DMS 273 treated with DMSO at 0.1 percent for 48 hours (cell line): ENCODE results near the gene LAMP5.

ENCODE experiments used
- DNase-seq: peaks from one replicate; lab custom pipeline; 2025; lab: John Stamatoyannopoulos, UW

The LAMP5 gene

DNA sequence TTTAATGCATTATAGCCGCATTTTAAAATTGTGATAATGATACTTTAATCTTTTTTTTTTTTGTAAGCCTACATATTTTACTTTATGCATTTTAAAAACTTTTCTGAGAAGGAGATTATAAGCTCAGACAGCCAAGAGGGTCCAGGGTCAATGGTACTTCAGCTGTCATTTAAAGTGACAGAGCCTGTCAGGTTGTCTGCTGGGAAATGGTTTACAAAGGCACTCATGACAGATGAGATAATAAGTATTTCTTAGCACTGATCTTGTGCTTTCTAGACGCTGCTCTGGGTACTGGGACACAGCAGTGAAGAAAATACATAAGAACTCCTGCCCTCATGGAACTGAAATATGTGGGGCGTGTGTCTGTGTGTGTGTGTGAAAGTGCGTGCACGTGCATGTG lies 19.6 kb downstream of the LAMP5 start:
- no peak for DNase-seq

DNA sequence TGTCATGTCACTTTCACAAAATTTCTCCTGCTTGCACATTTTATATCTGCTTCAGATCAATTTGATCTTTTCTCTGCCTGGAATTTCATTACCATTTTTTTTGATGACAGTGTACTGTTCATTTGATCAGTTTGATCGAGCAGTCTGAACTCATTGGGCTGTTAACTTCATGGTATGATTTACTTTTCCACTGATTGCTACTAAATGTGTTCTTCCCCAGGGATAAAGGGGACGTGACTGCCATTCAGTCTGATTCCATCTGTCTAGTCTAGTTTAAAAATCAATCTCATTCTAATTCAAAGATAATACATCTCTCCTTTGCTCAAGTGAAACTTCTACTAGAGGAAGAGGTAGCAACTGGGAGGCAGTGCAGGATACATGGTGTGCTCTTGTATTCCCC lies 21.1 kb downstream of the LAMP5 start:
- DNase-seq = no peak

DNA sequence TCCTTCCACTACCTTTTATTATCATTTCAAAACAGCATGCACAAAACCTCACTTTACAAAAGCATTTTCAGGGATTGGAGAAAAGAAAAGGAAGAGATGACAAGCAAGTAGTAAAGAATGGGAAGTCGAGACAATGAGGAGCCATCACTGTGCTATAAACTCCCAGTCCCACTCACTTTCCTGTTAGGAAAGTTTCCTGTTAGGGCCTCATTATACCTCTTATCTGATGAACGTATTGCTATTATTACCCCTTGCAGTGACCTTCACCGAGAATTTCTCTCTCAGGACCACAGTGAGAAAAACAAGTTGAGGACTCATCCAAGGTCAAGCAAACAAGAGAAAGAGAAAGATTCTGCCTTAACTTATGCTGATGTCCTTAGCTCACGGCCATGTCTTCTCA lies 28.8 kb downstream of the LAMP5 start:
- no peak for DNase-seq

DNA sequence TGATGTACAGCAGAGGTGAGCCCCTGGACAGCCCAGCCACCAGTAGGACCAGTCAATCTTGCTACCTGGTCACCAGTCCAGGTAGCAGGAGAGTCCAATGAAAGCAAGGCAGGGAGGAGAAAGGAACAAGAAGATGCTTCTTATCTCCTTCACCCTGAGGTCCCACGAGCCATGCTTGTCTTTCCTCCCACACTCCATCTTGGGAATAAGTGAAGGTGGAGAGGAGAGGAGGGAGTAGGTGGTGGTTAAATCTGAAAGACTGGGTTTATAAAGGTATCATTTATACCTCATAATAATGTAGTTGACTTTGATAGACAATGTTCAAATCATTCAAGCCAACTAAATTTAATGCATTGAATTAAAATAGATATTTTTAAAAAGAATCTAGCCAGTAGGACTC lies 35.9 kb downstream of the LAMP5 start:
- DNase-seq = no peak

DNA sequence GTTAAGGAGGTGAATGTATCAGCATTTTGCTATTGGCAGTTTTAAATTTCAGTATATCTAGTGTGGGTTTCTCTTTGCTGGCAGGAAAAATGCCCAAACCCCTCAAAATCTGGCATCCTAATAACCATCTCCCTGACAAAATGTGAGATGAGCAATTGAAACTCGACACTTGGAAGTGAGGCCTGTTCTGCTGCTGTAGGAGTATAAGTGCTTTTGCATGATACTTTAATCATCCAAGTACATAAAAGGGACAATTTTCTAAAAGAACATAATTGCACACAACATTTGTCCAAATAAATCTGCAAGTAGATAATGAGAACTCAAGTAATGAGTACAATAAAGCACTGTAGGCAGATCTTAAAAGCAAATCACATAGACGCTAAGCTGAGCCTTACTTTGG lies 36.5 kb downstream of the LAMP5 start:
- DNase-seq = no peak

DNA sequence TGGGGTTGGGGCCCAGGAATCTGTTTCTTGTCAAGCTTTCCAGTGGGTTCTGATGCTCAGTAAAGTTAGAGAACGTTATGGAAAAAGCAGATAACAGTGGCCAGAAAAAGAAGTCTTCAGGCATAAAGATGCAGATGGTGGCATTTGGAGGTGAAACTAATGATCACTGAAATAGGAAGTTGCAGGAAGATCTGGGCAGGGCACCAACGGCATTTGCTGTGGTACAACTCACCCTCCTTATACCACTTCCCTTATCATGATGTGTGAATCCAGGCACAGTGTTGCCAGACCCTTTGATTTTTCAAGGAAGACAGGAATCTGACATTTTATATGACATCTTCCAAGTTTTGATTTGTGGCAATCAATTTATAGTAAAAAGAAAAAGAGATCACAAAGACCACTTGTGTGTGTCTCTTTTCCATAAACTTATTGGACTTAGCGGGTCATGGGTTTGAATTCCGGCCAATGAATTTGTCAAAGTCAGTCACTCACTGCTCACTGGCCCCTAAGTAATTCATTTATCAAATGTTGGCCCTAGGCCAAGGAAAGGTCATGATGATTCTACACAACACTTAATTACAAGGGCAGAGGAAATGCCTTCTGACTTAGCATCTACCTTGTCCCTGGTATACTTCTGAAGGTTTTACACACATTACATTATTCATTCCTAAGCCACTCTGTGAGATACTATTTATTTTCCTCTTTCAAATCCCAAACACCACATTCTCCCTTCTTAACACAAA lies 37.6 kb downstream of the LAMP5 start:
- DNase-seq = no peak

DNA sequence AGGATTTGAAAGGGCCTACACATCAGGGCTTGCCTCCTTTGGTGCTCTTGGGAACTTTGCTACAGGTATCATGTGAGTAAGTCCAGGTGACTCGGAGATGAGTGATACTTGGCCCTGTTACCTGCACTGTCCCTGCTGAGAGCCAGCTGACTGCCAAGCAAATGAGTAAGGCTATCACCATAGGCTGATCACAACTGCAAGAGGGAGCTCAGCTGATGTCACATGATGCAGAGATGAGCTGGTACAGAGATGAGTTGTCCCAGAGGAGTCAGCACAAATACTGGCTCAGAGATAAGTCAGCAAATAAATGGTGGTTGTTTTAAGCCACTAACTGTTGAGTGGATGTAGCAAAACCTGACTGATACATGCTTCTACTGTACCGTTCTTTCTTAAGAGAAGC lies 41.4 kb downstream of the LAMP5 start:
- no peak for DNase-seq

DNA sequence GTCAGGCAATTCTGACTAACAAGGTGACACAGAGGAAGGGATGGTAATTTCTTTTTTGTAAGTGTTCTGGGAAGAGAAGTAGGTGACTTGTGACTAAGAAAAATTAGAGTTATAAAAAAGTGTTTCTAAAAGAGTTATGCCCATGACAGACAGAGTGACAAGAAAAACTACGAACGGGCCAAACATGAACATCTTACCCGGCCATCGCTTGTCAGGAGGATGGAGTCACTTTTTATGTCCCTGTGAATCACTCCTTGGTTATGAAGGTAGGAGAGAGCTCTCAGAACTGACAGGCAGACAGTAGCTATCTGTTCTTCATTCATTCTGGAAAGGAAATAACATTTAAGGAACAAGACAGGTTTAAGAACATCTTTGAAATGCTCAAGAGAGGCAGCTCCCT lies 43.0 kb downstream of the LAMP5 start:
- no peak for DNase-seq

DNA sequence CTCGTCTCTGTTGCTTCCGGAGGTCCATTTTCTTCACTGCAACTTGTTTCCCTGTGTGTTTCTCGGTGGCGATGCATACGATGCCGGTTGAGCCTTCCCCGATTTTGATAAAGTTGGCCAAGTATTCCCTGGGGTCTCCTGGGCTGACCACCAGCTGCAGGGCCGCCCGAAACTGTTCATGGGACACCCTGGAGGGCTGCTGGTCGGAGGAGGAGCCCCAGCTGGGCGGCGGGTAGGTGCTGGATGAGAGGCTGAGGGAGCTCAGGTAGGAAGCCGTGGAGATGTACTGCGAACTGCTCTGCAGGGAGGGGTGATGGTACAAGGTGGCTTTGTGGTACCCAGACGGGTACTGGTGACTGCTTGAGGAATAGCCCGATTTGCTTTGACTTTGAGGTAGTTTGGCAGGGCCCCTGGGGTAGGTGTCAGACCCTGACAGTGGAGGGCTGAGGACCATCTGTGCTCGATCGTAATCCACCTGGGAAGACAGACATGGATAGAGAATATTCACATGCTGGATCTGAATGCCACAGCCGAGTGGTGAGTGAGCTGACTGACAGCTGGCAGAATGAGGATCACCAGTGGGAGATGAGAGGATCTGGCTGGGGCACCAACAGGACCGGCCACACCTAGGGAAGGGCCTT lies 51.6 kb downstream of the LAMP5 start:
- no peak for DNase-seq

DNA sequence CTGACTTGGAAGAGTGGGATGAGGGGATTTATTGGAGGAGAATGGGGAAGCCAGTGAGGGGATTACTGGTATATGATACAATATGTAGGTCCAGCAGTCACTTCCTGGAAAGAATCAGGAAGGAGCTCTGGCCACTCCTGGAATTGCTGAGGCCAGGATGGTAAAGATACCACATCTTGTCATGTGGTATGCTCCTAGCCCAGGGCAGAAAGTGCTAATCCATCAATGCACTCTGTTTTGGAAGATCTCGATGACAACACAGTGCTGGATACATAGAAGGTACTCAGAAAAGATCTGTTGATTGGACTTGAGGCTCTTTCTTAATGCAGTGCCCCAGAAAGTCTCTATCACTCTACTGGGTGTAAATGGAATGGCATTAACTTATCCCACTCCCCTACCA lies 52.6 kb downstream of the LAMP5 start:
- DNase-seq = no peak

DNA sequence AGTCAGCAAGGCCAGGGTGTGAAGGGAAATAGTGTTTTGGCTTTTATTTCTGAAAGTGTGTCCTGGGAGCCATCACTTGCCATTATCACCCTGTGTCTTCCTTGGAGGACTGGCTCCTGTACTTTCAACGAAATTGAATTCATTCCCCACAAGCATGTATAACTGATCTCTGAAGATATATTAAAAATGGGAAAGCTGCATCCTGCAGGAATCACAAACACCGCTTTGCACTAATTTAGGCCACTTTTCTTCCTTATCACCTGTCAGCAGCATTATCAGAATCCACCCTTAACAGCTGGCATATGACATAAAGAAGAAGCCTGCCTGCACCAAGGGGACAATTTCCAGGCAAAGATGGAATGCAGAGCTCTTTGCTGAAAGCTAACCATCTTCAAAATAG lies 56.2 kb downstream of the LAMP5 start:
- DNase-seq = no peak

DNA sequence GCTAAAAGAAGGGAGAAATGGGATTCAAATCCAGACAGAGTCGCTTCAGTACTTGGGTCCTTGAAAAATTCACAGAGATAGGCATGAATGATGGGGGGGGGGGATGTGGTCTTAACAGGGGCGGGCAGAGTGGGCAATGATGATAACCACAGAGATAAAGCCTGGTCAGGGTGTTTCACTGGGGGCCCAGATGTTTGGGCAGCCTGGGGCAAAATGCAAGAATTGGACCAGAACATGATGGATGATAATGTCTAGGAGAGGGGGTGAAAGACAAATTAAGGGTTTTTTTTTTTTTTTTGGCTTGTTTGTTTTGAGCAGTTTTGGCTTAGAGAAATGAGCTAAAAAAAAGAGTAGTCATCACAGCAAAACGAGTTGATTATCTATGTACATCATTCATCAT lies 57.4 kb downstream of the LAMP5 start:
- DNase-seq = no peak

DNA sequence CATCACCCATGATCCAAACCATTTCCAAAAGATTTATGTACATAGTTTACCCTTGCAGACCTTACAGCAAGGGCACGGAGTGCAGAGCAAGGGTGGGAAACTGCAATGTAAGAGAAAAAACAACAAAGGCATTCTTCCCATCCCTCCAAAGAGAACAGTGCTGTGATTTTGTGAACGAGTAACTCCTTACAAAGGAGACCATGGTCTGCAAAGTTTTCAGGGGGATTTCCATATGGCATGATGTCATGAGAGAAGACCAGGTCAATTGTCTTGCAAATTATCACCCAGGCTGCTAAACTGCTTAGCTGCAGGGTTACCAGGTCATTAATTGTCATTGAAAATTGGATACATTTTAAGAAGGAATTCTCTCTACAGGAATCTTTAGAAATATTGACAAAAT lies 58.3 kb downstream of the LAMP5 start:
- no peak for DNase-seq

DNA sequence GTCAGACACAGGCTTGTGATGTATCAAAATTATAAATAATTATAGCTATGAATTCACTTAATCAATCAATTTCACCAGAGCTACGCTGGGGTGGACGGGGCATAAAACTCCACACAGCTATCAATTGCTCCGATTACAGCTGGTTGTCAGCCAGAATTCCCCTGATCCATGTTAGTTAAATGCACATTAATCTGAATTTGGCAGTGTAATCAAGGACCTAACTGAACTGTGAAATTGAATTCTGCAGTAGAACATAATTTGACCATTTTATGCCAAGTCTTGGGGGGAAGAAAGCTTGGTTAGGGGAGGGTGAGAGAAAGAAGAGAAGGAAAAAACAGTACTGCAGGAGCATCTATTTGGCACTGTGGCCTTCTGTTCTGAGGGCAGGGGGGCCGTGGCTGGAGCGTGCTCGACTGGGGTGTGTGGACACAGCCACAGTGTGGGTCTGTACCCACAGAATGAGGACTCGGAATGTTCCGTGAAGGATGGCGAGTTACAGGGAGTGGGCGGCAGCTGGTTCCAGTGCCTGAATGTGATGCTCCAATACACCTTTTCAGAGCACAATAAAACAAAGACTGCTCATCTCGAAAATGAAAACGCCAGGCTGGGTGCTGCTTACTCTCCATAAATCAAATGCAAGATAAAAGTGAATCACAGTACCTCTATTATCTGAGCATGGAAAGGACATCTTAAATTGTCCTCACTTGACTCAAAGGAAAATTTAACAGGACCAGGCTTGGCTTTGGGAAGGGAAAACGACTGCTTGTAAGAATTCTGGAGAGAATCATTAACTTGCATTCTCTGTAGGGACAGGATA lies 59.2 kb downstream of the LAMP5 start:
- DNase-seq = no peak

DNA sequence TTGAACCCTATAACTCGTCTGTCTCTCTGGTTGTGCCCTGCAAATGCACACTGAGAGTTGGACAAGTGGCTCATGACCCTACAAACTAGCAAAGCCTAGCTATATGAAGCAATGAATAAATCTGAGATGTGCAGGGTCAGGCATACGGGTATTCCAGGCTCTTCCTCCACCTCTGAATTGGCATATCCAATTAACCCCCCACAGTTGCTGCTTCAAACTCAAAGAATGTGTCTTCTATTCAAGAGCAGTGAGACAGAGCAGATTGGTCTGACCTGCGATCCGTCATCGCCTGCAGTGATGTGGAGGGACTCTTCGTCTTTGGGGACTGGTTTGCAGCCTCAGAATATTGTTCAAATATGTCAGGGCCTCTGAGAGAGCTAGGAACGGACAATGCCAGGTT lies 59.8 kb downstream of the LAMP5 start:
- DNase-seq = no peak

DNA sequence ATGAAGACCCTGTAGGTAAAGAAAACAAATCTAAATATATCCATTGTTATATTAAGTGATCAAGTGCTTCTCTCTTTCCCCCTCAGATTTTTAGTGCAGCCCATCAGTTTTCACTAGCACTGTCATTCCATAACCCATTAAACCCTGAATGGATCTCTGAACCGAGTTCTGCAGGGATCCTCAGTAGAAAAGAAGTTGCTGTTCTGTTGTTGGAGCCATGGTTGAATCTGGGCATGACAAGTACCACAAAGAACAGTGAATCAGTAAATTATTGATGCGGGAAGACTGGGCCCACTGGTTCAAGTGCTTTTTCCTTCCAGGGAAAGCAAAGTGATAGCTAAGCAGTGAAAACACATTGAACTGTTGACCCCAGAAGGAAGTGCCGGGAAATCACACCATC lies 60.4 kb downstream of the LAMP5 start:
- DNase-seq = no peak

DNA sequence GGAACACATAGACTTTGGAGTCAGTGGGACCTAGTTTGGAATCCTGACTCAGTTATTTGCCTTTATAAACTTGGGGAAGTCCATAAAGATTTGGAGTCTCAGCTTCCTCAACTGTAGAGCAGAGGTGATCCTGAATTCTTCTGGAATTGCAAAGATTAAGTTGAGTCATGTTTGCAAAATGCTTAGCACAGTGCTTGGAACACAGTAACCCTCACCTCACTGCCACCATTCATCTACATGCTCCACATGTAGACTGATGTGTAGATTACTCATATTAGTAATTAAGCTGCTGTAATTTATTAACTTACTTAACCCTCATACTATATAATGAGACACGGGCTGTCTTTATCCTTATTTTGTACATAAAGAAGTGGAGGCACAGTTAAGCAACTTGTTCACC lies 61.4 kb downstream of the LAMP5 start:
- no peak for DNase-seq

DNA sequence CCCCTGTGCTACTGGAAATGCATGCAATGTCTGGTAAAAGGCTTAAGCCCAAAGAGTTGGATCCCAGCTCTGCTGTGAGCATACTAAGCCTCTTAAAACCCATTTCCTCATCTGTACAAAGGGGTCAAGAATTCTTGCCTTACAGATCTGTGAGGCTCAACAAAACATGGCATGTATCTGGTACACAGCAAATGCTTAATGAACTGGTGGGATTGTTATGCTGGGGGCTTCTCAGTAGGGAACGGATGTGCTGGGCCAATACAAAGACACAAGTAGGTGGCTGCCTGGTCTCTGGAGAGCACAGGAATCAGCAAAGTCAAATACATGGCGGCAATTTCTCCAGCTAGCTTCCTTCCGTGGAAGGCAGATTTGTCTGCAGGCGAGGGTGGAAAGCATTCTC lies 62.3 kb downstream of the LAMP5 start:
- no peak for DNase-seq

DNA sequence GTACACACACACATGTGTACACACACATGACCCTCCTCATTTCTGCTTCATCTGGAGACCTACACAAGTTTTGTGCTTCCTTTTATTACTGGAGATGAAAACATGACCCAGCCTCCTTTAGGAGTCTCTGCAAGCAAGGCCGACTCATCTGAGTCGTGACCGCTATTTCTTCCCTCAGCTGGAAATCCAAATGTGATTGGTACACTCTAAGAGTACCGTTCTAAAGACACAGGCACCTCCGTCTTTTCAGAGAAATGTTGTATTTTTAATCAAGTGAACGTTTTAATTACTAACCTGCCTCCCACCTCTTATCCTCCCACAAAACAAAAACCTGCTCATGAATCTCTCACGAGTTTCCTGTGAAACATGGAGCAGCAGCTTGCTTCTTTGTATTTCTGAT lies 63.0 kb downstream of the LAMP5 start:
- DNase-seq = no peak

DNA sequence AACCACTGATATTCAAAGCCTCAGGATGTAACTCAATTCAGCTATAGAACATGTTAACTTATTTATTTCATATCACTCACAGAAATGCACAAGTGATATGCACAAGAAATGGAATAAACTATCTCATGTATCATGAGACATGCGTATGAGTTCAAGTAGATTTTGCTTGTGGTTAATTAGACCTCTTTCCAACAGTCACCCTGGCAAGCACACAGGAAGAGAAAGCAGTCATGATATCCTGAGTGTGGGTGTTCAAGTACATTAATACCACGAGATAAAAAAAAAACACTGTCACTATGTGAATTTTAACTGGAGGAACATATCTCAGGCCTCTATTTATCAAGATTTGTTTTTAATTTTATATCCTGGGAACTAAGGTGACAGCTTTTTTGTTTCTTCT lies 64.2 kb downstream of the LAMP5 start:
- DNase-seq = no peak
